Smooth muscle cell (in vitro differentiated cells): ENCODE results near the gene MBD3. TPM values are rescaled to one million over a fixed set of nuclear protein-coding genes. Genes with fewer than 3 reads are reported as not detected.

Experiments used
- DNase-seq: peaks from one replicate; lab custom pipeline; 2025; ENCODE audit not compliant: unreplicated experiment; lab: John Stamatoyannopoulos, UW
- H2AFZ ChIP-seq: fragments of 200-600 bp; sonication (generic); 2 replicates; pipeline ENCODE4 v1.6.0; 2016; ENCODE audit warnings: antibody characterized with exemption, low read depth, mild to moderate bottlenecking
- H3F3A ChIP-seq: fragments of 200-600 bp; sonication (generic); 2 replicates; pipeline ENCODE4 v1.6.0; 2017; ENCODE audit warnings: antibody characterized with exemption, low read depth
- H3K27ac ChIP-seq: fragments of 200-600 bp; sonication (generic); 2 replicates; pipeline ENCODE4 v1.5.1; 2016; ENCODE audit warnings: low read depth, mild to moderate bottlenecking
- H3K27me3 ChIP-seq: fragments of 200-600 bp; sonication (generic); 2 replicates; pipeline ENCODE4 v1.6.1; 2016; ENCODE audit warnings: low read depth, mild to moderate bottlenecking
- H3K36me3 ChIP-seq: fragments of 200-600 bp; sonication (generic); 2 replicates; pipeline ENCODE4 v1.5.1; 2016; ENCODE audit warnings: low read depth
- H3K4me1 ChIP-seq: fragments of 200-600 bp; sonication (generic); 2 replicates; pipeline ENCODE4 v1.5.1; 2016; ENCODE audit warnings: low read depth
- H3K4me2 ChIP-seq: fragments of 200-600 bp; sonication (generic); 2 replicates; pipeline ENCODE4 v1.6.0; 2016; ENCODE audit warnings: mild to moderate bottlenecking
- H3K4me3 ChIP-seq: fragments of 200-600 bp; sonication (generic); 2 replicates; pipeline ENCODE4 v1.5.1; 2016; ENCODE audit warnings: mild to moderate bottlenecking
- H3K79me2 ChIP-seq: fragments of 200-600 bp; sonication (generic); 2 replicates; pipeline ENCODE4 v1.6.0; 2016; ENCODE audit warnings: low read depth, mild to moderate bottlenecking
- H3K9ac ChIP-seq: fragments of 200-600 bp; sonication (generic); 2 replicates; pipeline ENCODE4 v1.6.0; 2016; ENCODE audit warnings: low read depth
- H3K9me3 ChIP-seq: fragments of 200-600 bp; sonication (generic); replicated peaks from 2 replicates; pipeline ENCODE4 v1.5.1; 2016; ENCODE audit warnings: low read depth
- H4K20me1 ChIP-seq: fragments of 200-600 bp; sonication (generic); 2 replicates; pipeline ENCODE4 v1.6.0; 2016; ENCODE audit warnings: low read depth
- WGBS: methylation state at CpG from one replicate; pipeline ENCODE4 v1.1.7; 2016; ENCODE audit warnings: low lambda C conversion rate; 5-methylcytosine and 5-hydroxymethylcytosine counted together
- polyA plus RNA-seq: library from polyadenylated mRNA; unstranded; fragments of >200 nt; fragmentation: Nextera tagmentation; extraction: Ambion mirVana; gene quantifications from 2 replicates; pipeline ENCODE4 v1.2.1, GENCODE V29; 2016
- total RNA-seq: library from RNA; depleted of rRNA; stranded (reverse); fragments of >200 nt; gene quantifications from 2 replicates; pipeline ENCODE4 v1.2.3, GENCODE V29; 2014
- TF ChIP-seq, protein P1 (sequence below): fragments of 200-600 bp; sonication (generic); IDR thresholded peaks from 2 replicates; pipeline ENCODE4 v1.5.1; 2017; ENCODE audit warnings: borderline replicate concordance, mild to moderate bottlenecking, antibody characterized with exemption; ENCODE audit not compliant: insufficient read depth, poor library complexity, severe bottlenecking

MBD3 gene
- total and polyA plus RNA-seq, 2 experiments from 2014 or later, result 40.3 to 47.3 TPM

- no peaks in the 10 kb centered on the region for H3K9me3 ChIP-seq
- no peaks in the 10 kb centered on the region for H3F3A ChIP-seq
- DNase-seq, result peak; percentile 59
- WGBS, result under 1% methylated on average over 31 of the region's 108 CpGs
- H3K36me3 ChIP-seq, result no peaks in the 10 kb centered on the region
- peak overlapping the region; percentile 97 for H3K27ac ChIP-seq
- peaks cover 11% of the 10 kb centered on the region for H3K4me1 ChIP-seq
- peak overlapping the region; percentile 98 for H3K9ac ChIP-seq
- peaks cover 42% of the 10 kb centered on the region for H4K20me1 ChIP-seq
- H3K4me3 ChIP-seq, result peak overlapping the region; percentile 84
- H3K27me3 ChIP-seq, result no peaks in the 10 kb centered on the region
- TF ChIP-seq, protein P1, sequence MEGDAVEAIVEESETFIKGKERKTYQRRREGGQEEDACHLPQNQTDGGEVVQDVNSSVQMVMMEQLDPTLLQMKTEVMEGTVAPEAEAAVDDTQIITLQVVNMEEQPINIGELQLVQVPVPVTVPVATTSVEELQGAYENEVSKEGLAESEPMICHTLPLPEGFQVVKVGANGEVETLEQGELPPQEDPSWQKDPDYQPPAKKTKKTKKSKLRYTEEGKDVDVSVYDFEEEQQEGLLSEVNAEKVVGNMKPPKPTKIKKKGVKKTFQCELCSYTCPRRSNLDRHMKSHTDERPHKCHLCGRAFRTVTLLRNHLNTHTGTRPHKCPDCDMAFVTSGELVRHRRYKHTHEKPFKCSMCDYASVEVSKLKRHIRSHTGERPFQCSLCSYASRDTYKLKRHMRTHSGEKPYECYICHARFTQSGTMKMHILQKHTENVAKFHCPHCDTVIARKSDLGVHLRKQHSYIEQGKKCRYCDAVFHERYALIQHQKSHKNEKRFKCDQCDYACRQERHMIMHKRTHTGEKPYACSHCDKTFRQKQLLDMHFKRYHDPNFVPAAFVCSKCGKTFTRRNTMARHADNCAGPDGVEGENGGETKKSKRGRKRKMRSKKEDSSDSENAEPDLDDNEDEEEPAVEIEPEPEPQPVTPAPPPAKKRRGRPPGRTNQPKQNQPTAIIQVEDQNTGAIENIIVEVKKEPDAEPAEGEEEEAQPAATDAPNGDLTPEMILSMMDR, result no peak
- peaks cover 52% of the 10 kb centered on the region for H3K79me2 ChIP-seq
- peak overlapping the region; percentile 95 for H3K4me2 ChIP-seq
- no peak overlapping the region for H2AFZ ChIP-seq
These were observed 25.4 kb downstream of the MBD3 start for GRCh38 chr19:1567116-1567847.

DNA sequence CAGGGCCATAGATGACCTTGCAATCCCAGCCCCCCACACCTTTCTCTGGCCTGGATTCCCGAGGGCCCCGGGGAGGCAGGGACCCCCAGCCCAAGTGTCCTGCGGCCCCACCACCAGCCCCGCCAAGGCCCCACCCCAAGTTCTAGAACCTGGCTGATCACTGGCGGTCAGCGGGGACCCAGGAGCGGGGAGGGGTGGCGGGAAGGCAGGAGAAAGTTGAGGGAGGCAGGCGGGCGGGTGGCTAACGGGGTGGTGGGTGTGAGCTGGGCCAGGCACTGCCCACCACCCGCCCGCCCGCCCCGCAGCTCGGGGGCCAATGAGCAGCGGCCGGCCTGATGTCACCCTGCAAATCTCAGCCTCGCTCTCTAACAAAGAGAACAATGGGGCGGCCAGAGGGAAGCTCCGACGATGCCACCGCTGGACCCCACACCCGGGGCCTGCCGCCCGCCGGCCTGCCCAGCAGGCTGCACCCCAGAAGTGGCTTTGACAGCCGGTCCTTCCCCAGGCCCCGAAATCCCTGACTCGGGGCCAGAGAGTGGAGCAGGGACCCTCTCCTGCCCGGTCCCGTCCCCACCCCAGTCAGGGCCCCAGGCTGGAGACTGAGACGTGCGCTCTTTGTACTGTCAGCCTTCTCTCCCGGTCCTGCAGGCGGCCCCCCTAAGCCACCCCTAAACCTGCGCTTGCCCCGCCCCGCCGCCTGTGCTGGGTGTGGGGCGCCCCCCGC is 26.1 kb downstream of the MBD3 start:
- Histone ChIP-seq H3K36me3 (no peaks in the 10 kb centered on the region), H3K9ac (peak overlapping the region; percentile 98), H3K27me3 (no peaks in the 10 kb centered on the region), H2AFZ (no peak overlapping the region), H3K4me2 (peak overlapping the region; percentile 95), H3K9me3 (no peaks in the 10 kb centered on the region), H4K20me1 (peaks cover 49% of the 10 kb centered on the region), H3K27ac (peak overlapping the region; percentile 97), H3K79me2 (peaks cover 59% of the 10 kb centered on the region), H3K4me1 (peaks cover 11% of the 10 kb centered on the region), H3K4me3 (peak overlapping the region; percentile 84), H3F3A (no peaks in the 10 kb centered on the region)
- TF ChIP-seq, protein P1, result no peak
- DNase-seq, result peak; percentile 70
- 0% methylated on average over 26 of the region's 42 CpGs for WGBS

DNA sequence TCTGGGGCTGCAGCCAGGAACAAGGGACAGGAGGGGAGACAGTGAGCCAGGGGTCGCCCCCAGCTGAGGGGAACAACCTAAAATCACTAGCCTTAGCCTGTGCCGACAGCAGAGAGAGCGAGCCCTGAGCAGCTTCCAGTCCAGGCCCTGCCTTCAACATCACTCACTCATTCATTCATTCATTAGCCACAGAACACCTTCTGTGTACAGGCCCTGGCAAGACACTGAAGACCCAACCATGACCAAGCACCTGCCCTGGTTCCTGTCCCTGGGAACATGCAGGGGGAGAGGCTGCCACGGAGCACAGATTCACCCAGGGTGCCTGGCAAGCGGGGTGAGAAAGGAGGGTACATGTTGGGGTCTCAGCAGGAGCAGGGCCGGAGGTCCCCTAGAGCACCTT is 29.4 kb downstream of the MBD3 start:
- peaks cover 82% of the 10 kb centered on the region for H4K20me1 ChIP-seq
- TF ChIP-seq, protein P1, result no peak
- H3K36me3 ChIP-seq, result no peaks in the 10 kb centered on the region
- no peak for DNase-seq
- no peak overlapping the region for H3K4me2 ChIP-seq
- 99% methylated on average over 6 of the region's 6 CpGs for WGBS
- H3K9me3 ChIP-seq, result no peaks in the 10 kb centered on the region
- H3F3A ChIP-seq, result no peaks in the 10 kb centered on the region
- H3K4me3 ChIP-seq, result no peak overlapping the region
- H3K79me2 ChIP-seq, result peaks cover 90% of the 10 kb centered on the region
- no peaks in the 10 kb centered on the region for H3K27me3 ChIP-seq
- no peak overlapping the region for H2AFZ ChIP-seq
- H3K9ac ChIP-seq, result no peak overlapping the region
- H3K4me1 ChIP-seq, result peaks cover 11% of the 10 kb centered on the region
- no peak overlapping the region for H3K27ac ChIP-seq
